CD4-positive, CD25-positive, alpha-beta regulatory T cell (primary cell): ENCODE measurements around the gene KRTAP29-1. TPM values are rescaled to one million over a fixed set of nuclear protein-coding genes. Genes with fewer than 3 reads are reported as not detected.
A peak's percentile ranks its signal among the peaks of the same experiment; 100 is the strongest.

Experiments used
- ATAC-seq, 2 donors: fragments of 150-1000 bp; cut with Tn5 transposase; one replicate each; pipeline ENCODE4 v1.10.0; 2021; ENCODE audit warnings: low read depth in 2 of 2, moderate number of reproducible peaks in 2 of 2, moderate library complexity in 1 of 2
- DNase-seq, 3 donors: peaks; one replicate each; pipeline versions ENCODE4 v3.0.0 to v3.0.0-alpha.2; 2012 to 2022; ENCODE audit warnings: mixed read lengths in 1 of 3
- H3K27ac ChIP-seq: one replicate; pipeline ENCODE4 v1.7.0; 2013; ENCODE audit warnings: mild to moderate bottlenecking, low read length; ENCODE audit not compliant: insufficient read depth, poor library complexity, severe bottlenecking
- H3K27me3 ChIP-seq: one replicate; pipeline ENCODE4 v1.7.0; 2013; ENCODE audit warnings: low read length; ENCODE audit not compliant: control insufficient read depth, insufficient read depth
- H3K36me3 ChIP-seq: one replicate; pipeline ENCODE4 v1.7.0; 2013; ENCODE audit warnings: mild to moderate bottlenecking, low read length, moderate library complexity; ENCODE audit not compliant: control insufficient read depth, insufficient read depth
- H3K4me1 ChIP-seq: 2 replicates; pipeline ENCODE4 v1.7.0; 2013; ENCODE audit warnings: mild to moderate bottlenecking, low read length; ENCODE audit not compliant: insufficient read depth, control insufficient read depth, poor library complexity, severe bottlenecking
- H3K4me3 ChIP-seq: one replicate; pipeline ENCODE4 v1.7.0; 2013; ENCODE audit warnings: low read depth, mild to moderate bottlenecking, low read length, moderate library complexity
- H3K9me3 ChIP-seq, 2 experiments: 1 replicate in 1 of 2; 2 replicates in 1 of 2; pipeline ENCODE4 v1.7.0; 2013; ENCODE audit warnings: low read length in 2 of 2, mild to moderate bottlenecking in 1 of 2, moderate library complexity in 1 of 2; ENCODE audit not compliant: control insufficient read depth in 2 of 2
- H3K27ac Mint-ChIP-seq, 3 donors: one replicate each; pipeline ENCODE4 v1.8.0; 2020 to 2022; ENCODE audit warnings: mild to moderate bottlenecking in 3 of 3, mixed read lengths in 3 of 3, moderate library complexity in 2 of 3
- H3K27me3 Mint-ChIP-seq: one replicate; pipeline ENCODE4 v1.8.0; 2022; ENCODE audit warnings: mild to moderate bottlenecking, mixed read lengths
- H3K36me3 Mint-ChIP-seq: one replicate; pipeline ENCODE4 v1.8.0; 2020; ENCODE audit warnings: mixed read lengths
- H3K4me1 Mint-ChIP-seq, 4 donors: one replicate each; pipeline ENCODE4 v1.8.0; 2020 to 2022; ENCODE audit warnings: mixed read lengths in 4 of 4, mild to moderate bottlenecking in 1 of 4
- H3K4me3 Mint-ChIP-seq, 4 donors: one replicate each; pipeline ENCODE4 v1.8.0; 2020 to 2022; ENCODE audit warnings: mild to moderate bottlenecking in 4 of 4, mixed read lengths in 4 of 4, moderate library complexity in 3 of 4
- H3K9me3 Mint-ChIP-seq, 7 donors: one replicate each; pipeline ENCODE4 v1.8.0; 2020 to 2022; ENCODE audit warnings: mixed read lengths in 7 of 7, mild to moderate bottlenecking in 3 of 7, moderate library complexity in 2 of 7
- polyA plus RNA-seq, 4 donors: library from polyadenylated mRNA; unstranded; fragments of 300-500 nt; fragmentation: Illumina TruSeq; gene quantifications; one replicate each; pipeline ENCODE4 v1.2.3, GENCODE V29; 2021
- total RNA-seq: library from RNA; stranded (reverse); gene quantifications from one replicate; pipeline ENCODE4 v1.2.3, GENCODE V29; 2022

Gene KRTAP29-1
- total and polyA plus RNA-seq, 5 donors from 2014 or later, result 0.63 TPM; not detected in 4

DNA sequence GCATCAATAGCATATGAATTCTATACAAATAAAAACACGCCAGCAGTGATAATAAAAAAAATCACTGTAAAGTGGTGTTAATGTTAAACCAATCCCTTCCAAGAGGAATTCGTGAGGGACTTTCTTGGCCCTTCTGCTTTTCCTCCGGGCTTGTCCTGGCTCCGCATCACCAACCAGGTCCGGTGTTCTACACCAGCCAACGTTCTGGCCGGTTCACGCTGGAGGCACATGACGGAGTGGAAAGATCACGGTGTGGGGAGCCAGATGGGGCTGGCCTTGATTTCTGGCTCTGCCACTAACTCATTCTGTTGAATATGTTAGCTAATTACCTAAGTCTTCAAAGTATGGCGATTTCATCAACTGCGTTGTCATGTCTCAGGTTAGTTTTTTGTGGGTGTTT lies 1.4 kb upstream of the KRTAP29-1 start:
- no peak overlapping the region for H3K4me3 Mint-ChIP-seq
- Histone ChIP-seq H3K36me3 (no peaks in the 10 kb centered on the region), H3K27me3 (no peaks in the 10 kb centered on the region), H3K9me3 (no peaks in the 10 kb centered on the region), H3K27ac (no peak overlapping the region), H3K4me3 (no peak overlapping the region), H3K4me1 (peaks cover 30% of the 10 kb centered on the region)
- peaks cover 6% of the 10 kb centered on the region for H3K36me3 Mint-ChIP-seq
- peaks cover 23 to 59% (median 44%) of the 10 kb centered on the region in 4 donors for H3K4me1 Mint-ChIP-seq
- H3K27ac Mint-ChIP-seq, result no peak overlapping the region
- H3K9me3 Mint-ChIP-seq, result peaks cover 0 to 5% (median 3%) of the 10 kb centered on the region in 7 donors
- ATAC-seq (no peak), DNase-seq (no peak)
- H3K27me3 Mint-ChIP-seq, result no peaks in the 10 kb centered on the region

GRCh38 chr17:41302981-41303380 lies 330 bp upstream of the KRTAP29-1 start:
- Mint-ChIP-seq H3K36me3 (peaks cover 3% of the 10 kb centered on the region), H3K9me3 (peaks cover 0 to 5% (median 3%) of the 10 kb centered on the region in 7 donors), H3K27me3 (no peaks in the 10 kb centered on the region), H3K4me1 (peaks cover 15 to 48% (median 34%) of the 10 kb centered on the region in 4 donors), H3K4me3 (no peak overlapping the region), H3K27ac (peak overlapping the region in 1 of 3 donors; percentile 13)
- no peak overlapping the region for H3K27ac ChIP-seq
- ATAC-seq, result no peak
- H3K36me3 ChIP-seq, result no peaks in the 10 kb centered on the region
- no peaks in the 10 kb centered on the region for H3K27me3 ChIP-seq
- no peak for DNase-seq
- H3K4me1 ChIP-seq, result peaks cover 19% of the 10 kb centered on the region
- H3K4me3 ChIP-seq, result no peak overlapping the region
- no peaks in the 10 kb centered on the region for H3K9me3 ChIP-seq

DNA sequence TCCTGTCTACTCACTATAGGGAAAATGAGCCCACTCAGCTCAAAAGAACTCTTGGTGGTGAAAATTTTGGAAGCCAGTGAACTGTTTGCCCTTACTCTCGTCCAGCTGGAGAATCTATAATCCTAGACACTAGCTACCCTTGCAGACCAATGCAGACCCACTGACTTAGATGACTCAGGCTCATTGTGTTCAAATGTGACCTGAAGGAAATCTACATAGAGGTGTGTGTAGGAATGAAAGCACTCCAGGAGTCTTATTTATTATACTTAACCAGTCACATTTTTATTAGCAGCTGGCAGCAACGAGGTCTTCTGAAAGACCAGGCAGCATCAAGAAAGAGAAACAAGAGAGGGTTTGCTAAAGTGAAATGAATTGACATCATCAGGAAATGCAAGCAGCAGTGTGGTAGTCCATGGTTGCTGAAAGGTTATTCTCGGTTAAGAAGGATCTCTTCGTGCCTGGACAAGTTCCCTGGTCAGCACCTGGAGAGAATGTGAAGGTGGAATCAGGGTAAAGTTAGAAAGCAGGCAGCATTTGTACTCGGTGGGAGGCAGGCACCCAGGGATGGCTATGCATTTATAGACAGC lies 1.4 kb downstream of the KRTAP29-1 start:
- DNase-seq, result no peak
- Histone ChIP-seq H3K27ac (no peak overlapping the region), H3K4me1 (peaks cover 3% of the 10 kb centered on the region), H3K4me3 (no peak overlapping the region), H3K27me3 (no peaks in the 10 kb centered on the region), H3K9me3 (no peaks in the 10 kb centered on the region), H3K36me3 (no peaks in the 10 kb centered on the region)
- Mint-ChIP-seq H3K27ac (peak overlapping the region in 2 of 3 donors; percentile 16 to 93), H3K4me1 (peaks cover 5 to 31% (median 17%) of the 10 kb centered on the region in 4 donors), H3K36me3 (peaks cover 3% of the 10 kb centered on the region), H3K9me3 (peaks cover 0 to 5% (median 3%) of the 10 kb centered on the region in 7 donors), H3K27me3 (no peaks in the 10 kb centered on the region), H3K4me3 (no peak overlapping the region)
- ATAC-seq, result no peak

DNA sequence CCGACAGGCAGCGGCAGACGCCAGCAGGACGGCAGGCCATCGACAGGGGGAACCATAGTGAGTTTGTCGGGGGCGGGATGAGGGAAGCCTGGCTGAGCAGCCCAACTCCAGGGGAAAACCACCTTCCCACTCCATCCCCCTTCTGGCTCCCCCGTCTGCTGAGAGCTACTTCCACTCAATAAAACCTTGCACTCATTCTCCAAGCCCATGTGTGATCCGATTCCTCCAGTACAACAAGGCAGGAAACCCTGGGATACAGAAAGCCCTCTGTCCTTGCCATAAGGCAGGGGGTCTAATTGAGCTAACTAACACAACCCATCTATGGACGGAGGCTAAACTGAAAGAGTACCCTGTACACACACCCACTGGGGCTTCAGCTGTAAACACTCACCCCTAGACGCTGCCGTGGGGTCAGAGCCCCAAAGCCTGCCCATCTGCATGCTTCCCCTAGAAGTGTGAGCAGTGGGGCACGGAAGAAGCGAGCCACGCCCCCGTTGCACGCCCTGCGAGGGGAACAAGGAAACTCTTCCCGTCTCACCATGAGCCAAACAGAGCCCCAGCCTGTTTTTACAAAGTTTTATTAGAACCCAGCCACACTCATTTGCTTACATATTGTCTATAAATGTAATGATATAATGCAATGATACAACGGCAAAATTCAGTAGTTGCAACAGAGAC lies 4.1 kb downstream of the KRTAP29-1 start:
- no peaks in the 10 kb centered on the region for H3K27me3 ChIP-seq
- no peak for DNase-seq
- peaks cover 4 to 21% (median 9%) of the 10 kb centered on the region in 4 donors for H3K4me1 Mint-ChIP-seq
- H3K36me3 ChIP-seq, result no peaks in the 10 kb centered on the region
- ATAC-seq, result no peak
- peaks cover 3% of the 10 kb centered on the region for H3K36me3 Mint-ChIP-seq
- H3K4me3 Mint-ChIP-seq, result no peak overlapping the region
- peaks cover 0 to 8% (median 3%) of the 10 kb centered on the region in 7 donors for H3K9me3 Mint-ChIP-seq
- H3K4me3 ChIP-seq, result no peak overlapping the region
- H3K27ac Mint-ChIP-seq, result no peak overlapping the region
- peaks cover 13% of the 10 kb centered on the region for H3K27me3 Mint-ChIP-seq
- H3K27ac ChIP-seq, result no peak overlapping the region
- no peaks in the 10 kb centered on the region for H3K4me1 ChIP-seq
- no peaks in the 10 kb centered on the region for H3K9me3 ChIP-seq

DNA sequence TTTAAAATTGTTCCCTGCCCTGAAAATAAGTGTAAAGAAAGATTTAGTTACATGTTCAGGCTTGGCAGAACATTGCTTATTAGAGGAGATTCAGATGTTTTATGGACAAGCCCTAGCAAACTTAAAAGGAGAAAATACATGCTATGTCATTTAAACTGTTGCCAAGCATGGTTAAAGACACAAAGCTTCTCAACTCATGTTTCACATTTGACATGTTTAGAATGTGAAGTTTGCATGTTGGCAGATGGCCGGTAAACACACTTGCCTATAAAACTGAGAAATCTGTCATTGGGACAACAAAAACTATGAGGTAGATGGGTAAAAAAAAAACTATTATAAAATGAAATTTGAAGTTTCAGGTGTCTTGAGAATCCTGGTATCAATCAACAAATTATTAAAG lies 5.8 kb downstream of the KRTAP29-1 start:
- Histone ChIP-seq H3K27me3 (no peaks in the 10 kb centered on the region), H3K27ac (no peak overlapping the region), H3K36me3 (no peaks in the 10 kb centered on the region), H3K9me3 (no peaks in the 10 kb centered on the region), H3K4me1 (no peaks in the 10 kb centered on the region), H3K4me3 (no peak overlapping the region)
- no peak overlapping the region for H3K4me3 Mint-ChIP-seq
- peaks cover 3% of the 10 kb centered on the region for H3K36me3 Mint-ChIP-seq
- no peak overlapping the region for H3K27ac Mint-ChIP-seq
- DNase-seq, result no peak
- H3K27me3 Mint-ChIP-seq, result peaks cover 24% of the 10 kb centered on the region
- peaks cover 0 to 8% (median 3%) of the 10 kb centered on the region in 7 donors for H3K9me3 Mint-ChIP-seq
- no peak for ATAC-seq
- H3K4me1 Mint-ChIP-seq, result peaks cover 4 to 16% (median 7%) of the 10 kb centered on the region in 4 donors

- no peak for ATAC-seq
- H3K4me1 ChIP-seq, result no peaks in the 10 kb centered on the region
- H3K27me3 Mint-ChIP-seq, result peaks cover 33% of the 10 kb centered on the region
- H3K4me1 Mint-ChIP-seq, result peaks cover 0 to 3% (median under 1%) of the 10 kb centered on the region in 4 donors
- H3K36me3 Mint-ChIP-seq, result no peaks in the 10 kb centered on the region
- DNase-seq, result no peak
- H3K27ac ChIP-seq, result no peak overlapping the region
- no peaks in the 10 kb centered on the region for H3K9me3 ChIP-seq
- H3K4me3 Mint-ChIP-seq, result no peak overlapping the region
- H3K27me3 ChIP-seq, result no peaks in the 10 kb centered on the region
- H3K27ac Mint-ChIP-seq, result no peak overlapping the region
- peaks cover 0 to 4% (median 0%) of the 10 kb centered on the region in 7 donors for H3K9me3 Mint-ChIP-seq
- H3K36me3 ChIP-seq, result no peaks in the 10 kb centered on the region
- H3K4me3 ChIP-seq, result no peak overlapping the region
These were observed 8.6 kb downstream of the KRTAP29-1 start for GRCh38 chr17:41294016-41294415.

- Histone ChIP-seq H3K27me3 (peaks cover 2% of the 10 kb centered on the region), H3K27ac (no peak overlapping the region), H3K36me3 (no peaks in the 10 kb centered on the region), H3K4me3 (no peak overlapping the region), H3K4me1 (no peaks in the 10 kb centered on the region), H3K9me3 (no peaks in the 10 kb centered on the region)
- no peaks in the 10 kb centered on the region for H3K9me3 Mint-ChIP-seq
- H3K36me3 Mint-ChIP-seq, result no peaks in the 10 kb centered on the region
- H3K4me1 Mint-ChIP-seq, result peaks cover 0 to 15% (median 4%) of the 10 kb centered on the region in 4 donors
- no peak overlapping the region for H3K27ac Mint-ChIP-seq
- DNase-seq, result no peak
- peaks cover 10% of the 10 kb centered on the region for H3K27me3 Mint-ChIP-seq
- no peak overlapping the region for H3K4me3 Mint-ChIP-seq
- no peak for ATAC-seq
These were observed 15.6 kb downstream of the KRTAP29-1 start for GRCh38 chr17:41287050-41287449.

DNA sequence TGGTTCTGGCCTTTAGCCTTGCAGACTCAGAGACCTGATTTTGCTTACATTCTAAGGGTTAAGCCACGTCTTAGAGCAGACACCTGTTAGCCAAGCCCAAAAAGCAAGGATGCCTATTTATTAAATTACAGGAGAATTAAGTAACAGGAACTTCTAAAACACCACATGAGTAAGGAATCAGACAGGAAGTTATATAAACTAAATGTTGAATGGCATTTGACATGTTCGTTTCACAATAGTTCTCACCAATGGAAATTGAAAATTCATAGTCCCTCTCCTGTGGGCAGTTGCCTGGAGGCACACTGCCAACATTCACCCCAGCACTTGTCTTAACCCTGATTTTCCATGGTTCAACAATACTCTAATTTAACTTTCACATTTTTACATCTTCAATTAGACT lies 18.1 kb downstream of the KRTAP29-1 start:
- peaks cover 3% of the 10 kb centered on the region for H3K27me3 ChIP-seq
- ATAC-seq, result no peak
- Mint-ChIP-seq H3K9me3 (no peaks in the 10 kb centered on the region), H3K4me1 (peaks cover 0 to 15% (median 4%) of the 10 kb centered on the region in 4 donors), H3K27me3 (peaks cover 11% of the 10 kb centered on the region), H3K4me3 (no peak overlapping the region), H3K27ac (no peak overlapping the region), H3K36me3 (no peaks in the 10 kb centered on the region)
- no peak for DNase-seq
- H3K36me3 ChIP-seq, result no peaks in the 10 kb centered on the region
- H3K27ac ChIP-seq, result no peak overlapping the region
- no peaks in the 10 kb centered on the region for H3K9me3 ChIP-seq
- H3K4me1 ChIP-seq, result no peaks in the 10 kb centered on the region
- H3K4me3 ChIP-seq, result no peak overlapping the region
